B cell (primary cell): ENCODE measurements around the gene ZFP92. TPM values are rescaled to one million over a fixed set of nuclear protein-coding genes. Genes with fewer than 3 reads are reported as not detected.

Experiments
- ATAC-seq: fragments of 200-7000 bp; cut with Tn5 transposase; one replicate; pipeline ENCODE4 v1.10.0; 2021; ENCODE audit warnings: low read depth, mild to moderate bottlenecking, moderate number of reproducible peaks, moderate library complexity
- CTCF ChIA-PET: fragments of 350-600 bp; sonication (Branson Sonifier 250); formaldehyde crosslinking; loops from one replicate; lab custom pipeline; 2021; ENCODE audit warnings: antibody characterized with exemption, inconsistent platforms; lab: Charles Lee
- POLR2A ChIA-PET: fragments of 350-600 bp; sonication (Branson Sonifier 250); formaldehyde crosslinking; loops from one replicate; lab custom pipeline; 2021; ENCODE audit warnings: antibody characterized with exemption; lab: Charles Lee
- DNase-seq: peaks from one replicate; pipeline ENCODE4 v3.0.0; 2013
- H2AFZ ChIP-seq: 2 replicates; pipeline ENCODE4 v1.6.1; 2012; ENCODE audit warnings: mild to moderate bottlenecking, low read depth, low read length; ENCODE audit not compliant: insufficient read depth, poor library complexity, severe bottlenecking
- H3K27ac ChIP-seq, 2 donors: 1 replicate in 1 of 2; 2 replicates in 1 of 2; pipeline ENCODE4 v1.5.1; 2012 to 2013; ENCODE audit warnings: low read length in 2 of 2, mild to moderate bottlenecking in 2 of 2, moderate library complexity in 1 of 2
- H3K27me3 ChIP-seq, 4 experiments: fragments of 200-600 bp in 1 of 4; sonication (generic) in 1 of 4; replicated peaks in 1 of 4; 1 replicate in 2 of 4; 2 replicates in 2 of 4; pipeline versions ENCODE4 v1.6.1 to v1.7.0; 2013 to 2016; ENCODE audit warnings: low read length in 3 of 4, mild to moderate bottlenecking in 2 of 4, mixed read lengths in 1 of 4, moderate library complexity in 1 of 4; ENCODE audit not compliant: insufficient read depth in 4 of 4, control insufficient read depth in 3 of 4; ENCODE audit errors: control extremely low read depth in 1 of 4
- H3K36me3 ChIP-seq, 2 experiments: replicated peaks in 1 of 2; 1 replicate in 1 of 2; 2 replicates in 1 of 2; pipeline versions ENCODE4 v1.6.1 to v1.7.1; 2013; ENCODE audit warnings: low read length in 1 of 2; ENCODE audit not compliant: insufficient read depth in 2 of 2, control insufficient read depth in 1 of 2; ENCODE audit errors: control extremely low read depth in 1 of 2, extremely low read depth in 1 of 2
- H3K4me1 ChIP-seq, 2 donors: fragments of 200-600 bp in 1 of 2; sonication (generic) in 1 of 2; 1 replicate in 1 of 2; 2 replicates in 1 of 2; pipeline versions ENCODE4 v1.5.1 to v1.6.1; 2013 to 2017; ENCODE audit warnings: low read length in 2 of 2; ENCODE audit not compliant: control insufficient read depth in 2 of 2, insufficient read depth in 2 of 2
- H3K4me2 ChIP-seq: replicated peaks from 2 replicates; pipeline ENCODE3; 2012; ENCODE audit warnings: mild to moderate bottlenecking, low read depth, low read length; ENCODE audit not compliant: poor library complexity, severe bottlenecking
- H3K4me3 ChIP-seq, 5 experiments: fragments of 200-600 bp in 1 of 5; sonication (generic) in 1 of 5; 1 replicate in 3 of 5; 2 replicates in 2 of 5; pipeline versions ENCODE4 v1.5.1 to v1.7.0; 2011 to 2016; ENCODE audit warnings: low read length in 4 of 5, mild to moderate bottlenecking in 4 of 5, low read depth in 2 of 5, control low read depth in 1 of 5, moderate library complexity in 1 of 5; ENCODE audit not compliant: insufficient read depth in 1 of 5; ENCODE audit errors: control extremely low read depth in 1 of 5, extremely low read depth in 1 of 5
- H3K79me2 ChIP-seq: fragments of 200-600 bp; sonication (generic); one replicate; pipeline ENCODE4 v1.6.0; 2016; ENCODE audit warnings: low read length; ENCODE audit not compliant: control insufficient read depth, insufficient read depth
- H3K9ac ChIP-seq: fragments of 200-600 bp; sonication (generic); 2 replicates; pipeline ENCODE4 v1.6.1; 2017; ENCODE audit warnings: mild to moderate bottlenecking, low read length, moderate library complexity
- H3K9me3 ChIP-seq, 3 donors: one replicate each; pipeline versions ENCODE4 v1.6.1 to v1.7.1; 2013; ENCODE audit warnings: low read length in 2 of 3; ENCODE audit not compliant: control insufficient read depth in 2 of 3, insufficient read depth in 1 of 3; ENCODE audit errors: control extremely low read depth in 1 of 3
- H4K20me1 ChIP-seq: 2 replicates; pipeline ENCODE4 v1.6.0; 2012; ENCODE audit warnings: mild to moderate bottlenecking, low read length; ENCODE audit not compliant: insufficient read depth, control insufficient read depth, poor library complexity, severe bottlenecking
- H3K27ac Mint-ChIP-seq: one replicate; pipeline ENCODE4 v1.8.0; 2021; ENCODE audit warnings: mixed read lengths
- H3K27me3 Mint-ChIP-seq: one replicate; pipeline ENCODE4 v1.8.0; 2021; ENCODE audit warnings: mixed read lengths
- H3K4me1 Mint-ChIP-seq: one replicate; pipeline ENCODE4 v1.8.0; 2021; ENCODE audit warnings: mixed read lengths
- H3K4me3 Mint-ChIP-seq: one replicate; pipeline ENCODE4 v1.8.0; 2021; ENCODE audit warnings: mixed read lengths
- H3K9me3 Mint-ChIP-seq: one replicate; pipeline ENCODE4 v1.8.0; 2022; ENCODE audit warnings: mixed read lengths; ENCODE audit not compliant: insufficient read depth
- CTCF ChIP-seq: fragments of 200-600 bp; IDR thresholded peaks from one replicate; pipeline ENCODE4 v1.8.0; 2022; ENCODE audit warnings: antibody characterized with exemption, mild to moderate bottlenecking
- EZH2 ChIP-seq: IDR thresholded peaks from 2 replicates; pipeline ENCODE4 v1.6.1; 2012; ENCODE audit warnings: borderline replicate concordance, low read depth, mild to moderate bottlenecking, moderate library complexity, low read length; ENCODE audit not compliant: insufficient read depth, poor library complexity, severe bottlenecking
- WGBS: methylation state at CpG from one replicate; pipeline ENCODE4 v1.1.5; 2013; ENCODE audit warnings: missing lambda C conversion rate; ENCODE audit not compliant: insufficient coverage; 5-methylcytosine and 5-hydroxymethylcytosine counted together
- intact Hi-C: fragments of 100-400 bp; cut with micrococcal nuclease; formaldehyde crosslinking; loops from one replicate; pipeline ENCODE4 v1.10.0; 2022
- polyA plus RNA-seq: library from polyadenylated mRNA; depleted of rRNA; stranded (reverse); fragments of >200 nt; gene quantifications from 2 replicates; pipeline ENCODE4 v1.2.3, GENCODE V29; 2012
- total RNA-seq, 2 donors: library from RNA; stranded (reverse); fragments of 120-200 nt in 1 of 2; gene quantifications; 1 replicate in 1 of 2; 2 replicates in 1 of 2; pipeline versions ENCODE4 v1.2.3 to v1.2.4, GENCODE V29; 2013 to 2022

ZFP92 gene
- total and polyA plus RNA-seq, 2 donors (not counting 1 experiment from before 2014, with no cell fraction given): 0.24 to 1.6 TPM

GRCh38 chrX:153374426-153374825, 36.8 kb upstream of the ZFP92 start:
- H3K79me2 ChIP-seq: no peaks in the 10 kb centered on the region
- no peak overlapping the region for H3K27ac Mint-ChIP-seq
- no peaks in the 10 kb centered on the region for H3K4me1 Mint-ChIP-seq
- H3K27me3 Mint-ChIP-seq: peaks cover 8% of the 10 kb centered on the region
- H3K36me3 ChIP-seq: no peaks in the 10 kb centered on the region
- H3K27me3 ChIP-seq: peaks cover 0 to 3% (median 0%) of the 10 kb centered on the region in 4 experiments
- no peak overlapping the region for H3K4me2 ChIP-seq
- H3K9me3 ChIP-seq: no peaks in the 10 kb centered on the region
- TF ChIP-seq EZH2 (no peak), CTCF (no peak)
- H3K9ac ChIP-seq: no peak overlapping the region
- no peak overlapping the region for H3K27ac ChIP-seq
- DNase-seq (no peak), ATAC-seq (no peak)
- no peak overlapping the region for H3K4me3 Mint-ChIP-seq
- no peaks in the 10 kb centered on the region for H3K4me1 ChIP-seq
- no peaks in the 10 kb centered on the region for H4K20me1 ChIP-seq
- no peak overlapping the region for H3K4me3 ChIP-seq
- intact Hi-C loops: no loop called here
- ChIA-PET POLR2A (no interaction called here), CTCF (no interaction called here)
- H3K9me3 Mint-ChIP-seq: no peaks in the 10 kb centered on the region
- no peak overlapping the region for H2AFZ ChIP-seq
- 67% methylated on average over 1 of the region's 7 CpGs for WGBS

- 90% methylated on average over 5 of the region's 5 CpGs for WGBS
- H3K27me3 ChIP-seq: peaks cover 0 to 3% (median 0%) of the 10 kb centered on the region in 4 experiments
- no peaks in the 10 kb centered on the region for H3K9me3 ChIP-seq
- no peaks in the 10 kb centered on the region for H3K79me2 ChIP-seq
- CTCF ChIA-PET: no interaction called here
- no peak for TF ChIP-seq EZH2
- no peak for TF ChIP-seq CTCF
- H3K9ac ChIP-seq: no peak overlapping the region
- no peak overlapping the region for H3K4me2 ChIP-seq
- no peaks in the 10 kb centered on the region for H3K4me1 ChIP-seq
- no peaks in the 10 kb centered on the region for H3K36me3 ChIP-seq
- Mint-ChIP-seq H3K27me3 (peaks cover 5% of the 10 kb centered on the region), H3K27ac (no peak overlapping the region), H3K4me3 (no peak overlapping the region), H3K4me1 (no peaks in the 10 kb centered on the region), H3K9me3 (no peaks in the 10 kb centered on the region)
- ATAC-seq (no peak), DNase-seq (no peak)
- no peak overlapping the region for H2AFZ ChIP-seq
- POLR2A ChIA-PET: no interaction called here
- H4K20me1 ChIP-seq: no peaks in the 10 kb centered on the region
- H3K4me3 ChIP-seq: no peak overlapping the region
- intact Hi-C loops: no loop called here
- H3K27ac ChIP-seq: no peak overlapping the region
These were observed 35.7 kb upstream of the ZFP92 start for GRCh38 chrX:153375571-153375970.
